Fibroblast of villous mesenchyme (primary cell): Measurements from ENCODE around the gene PAFAH1B2. TPM values are rescaled to one million over a fixed set of nuclear protein-coding genes. Genes with fewer than 3 reads are reported as not detected.
"Not testable (repeated sequence)": the region's sequence is repeated elsewhere in the genome, so short reads cannot be mapped to it uniquely, and the experiment has no call there.

Experiments
- DNase-seq: peaks from one replicate; pipeline ENCODE4 v3.0.0-alpha.2; 2010; ENCODE audit warnings: low read depth
- H3K4me3 ChIP-seq: 2 replicates; pipeline ENCODE4 v1.5.1; 2011; ENCODE audit warnings: low read depth, mild to moderate bottlenecking, low read length
- total RNA-seq: library from RNA; depleted of rRNA; stranded (reverse); fragments of >200 nt; gene quantifications from 2 replicates; pipeline ENCODE4 v1.2.3, GENCODE V29; 2012
- TF ChIP-seq, protein P1 (sequence below): IDR thresholded peaks from 2 replicates; pipeline ENCODE4 v1.5.1; 2012; ENCODE audit warnings: low read depth, mild to moderate bottlenecking, low read length; ENCODE audit not compliant: insufficient read depth

The PAFAH1B2 gene
- total RNA-seq, 1 donor = 200 TPM

DNA sequence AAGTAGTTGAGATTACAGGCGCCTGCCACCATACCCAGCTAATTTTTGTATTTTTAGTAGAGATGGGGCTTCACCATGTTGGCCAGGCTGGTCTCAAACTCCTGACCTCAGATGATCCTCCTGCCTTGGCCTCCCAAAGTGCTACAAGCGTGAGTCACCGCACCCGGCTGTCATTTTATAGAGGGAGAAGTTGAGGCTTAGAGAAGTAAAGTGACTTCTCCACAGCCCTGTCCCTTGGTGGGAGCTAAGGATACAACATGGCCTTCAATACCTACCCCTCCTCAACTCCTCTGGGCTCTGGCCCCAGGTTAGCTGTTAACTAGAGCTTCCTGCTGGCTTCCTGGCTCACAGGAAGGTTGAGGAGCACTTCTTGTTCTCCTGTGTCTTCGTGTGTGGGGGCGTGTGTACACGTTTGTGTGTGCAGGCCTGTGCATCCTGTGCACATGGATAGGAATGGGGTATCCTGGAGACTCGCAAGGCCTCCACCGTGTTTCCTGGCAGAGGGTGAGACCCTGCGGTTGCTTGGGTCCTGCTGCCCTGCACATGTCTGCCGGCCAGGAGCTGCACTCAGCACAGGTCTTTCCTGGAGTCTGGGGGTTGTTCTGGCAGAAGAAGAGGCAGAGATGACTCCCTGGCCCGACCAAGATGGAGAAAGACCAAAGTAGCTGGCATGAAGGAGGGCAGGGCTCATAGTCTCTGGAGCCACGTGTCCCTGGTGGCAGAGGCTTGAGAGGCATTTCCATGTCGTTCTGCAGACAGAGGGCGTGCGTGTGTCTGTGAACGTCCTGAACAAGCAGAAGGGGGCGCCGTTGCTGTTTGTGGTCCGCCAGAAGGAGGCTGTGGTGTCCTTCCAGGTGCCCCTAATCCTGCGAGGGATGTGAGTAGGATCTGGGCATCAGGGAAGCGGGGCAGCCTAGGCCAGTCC, 36.8 kb downstream of the PAFAH1B2 start:
- peak; percentile 82 for DNase-seq
- no peak overlapping the region for H3K4me3 ChIP-seq
- TF ChIP-seq, protein P1, sequence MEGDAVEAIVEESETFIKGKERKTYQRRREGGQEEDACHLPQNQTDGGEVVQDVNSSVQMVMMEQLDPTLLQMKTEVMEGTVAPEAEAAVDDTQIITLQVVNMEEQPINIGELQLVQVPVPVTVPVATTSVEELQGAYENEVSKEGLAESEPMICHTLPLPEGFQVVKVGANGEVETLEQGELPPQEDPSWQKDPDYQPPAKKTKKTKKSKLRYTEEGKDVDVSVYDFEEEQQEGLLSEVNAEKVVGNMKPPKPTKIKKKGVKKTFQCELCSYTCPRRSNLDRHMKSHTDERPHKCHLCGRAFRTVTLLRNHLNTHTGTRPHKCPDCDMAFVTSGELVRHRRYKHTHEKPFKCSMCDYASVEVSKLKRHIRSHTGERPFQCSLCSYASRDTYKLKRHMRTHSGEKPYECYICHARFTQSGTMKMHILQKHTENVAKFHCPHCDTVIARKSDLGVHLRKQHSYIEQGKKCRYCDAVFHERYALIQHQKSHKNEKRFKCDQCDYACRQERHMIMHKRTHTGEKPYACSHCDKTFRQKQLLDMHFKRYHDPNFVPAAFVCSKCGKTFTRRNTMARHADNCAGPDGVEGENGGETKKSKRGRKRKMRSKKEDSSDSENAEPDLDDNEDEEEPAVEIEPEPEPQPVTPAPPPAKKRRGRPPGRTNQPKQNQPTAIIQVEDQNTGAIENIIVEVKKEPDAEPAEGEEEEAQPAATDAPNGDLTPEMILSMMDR = peak; percentile 58

DNA sequence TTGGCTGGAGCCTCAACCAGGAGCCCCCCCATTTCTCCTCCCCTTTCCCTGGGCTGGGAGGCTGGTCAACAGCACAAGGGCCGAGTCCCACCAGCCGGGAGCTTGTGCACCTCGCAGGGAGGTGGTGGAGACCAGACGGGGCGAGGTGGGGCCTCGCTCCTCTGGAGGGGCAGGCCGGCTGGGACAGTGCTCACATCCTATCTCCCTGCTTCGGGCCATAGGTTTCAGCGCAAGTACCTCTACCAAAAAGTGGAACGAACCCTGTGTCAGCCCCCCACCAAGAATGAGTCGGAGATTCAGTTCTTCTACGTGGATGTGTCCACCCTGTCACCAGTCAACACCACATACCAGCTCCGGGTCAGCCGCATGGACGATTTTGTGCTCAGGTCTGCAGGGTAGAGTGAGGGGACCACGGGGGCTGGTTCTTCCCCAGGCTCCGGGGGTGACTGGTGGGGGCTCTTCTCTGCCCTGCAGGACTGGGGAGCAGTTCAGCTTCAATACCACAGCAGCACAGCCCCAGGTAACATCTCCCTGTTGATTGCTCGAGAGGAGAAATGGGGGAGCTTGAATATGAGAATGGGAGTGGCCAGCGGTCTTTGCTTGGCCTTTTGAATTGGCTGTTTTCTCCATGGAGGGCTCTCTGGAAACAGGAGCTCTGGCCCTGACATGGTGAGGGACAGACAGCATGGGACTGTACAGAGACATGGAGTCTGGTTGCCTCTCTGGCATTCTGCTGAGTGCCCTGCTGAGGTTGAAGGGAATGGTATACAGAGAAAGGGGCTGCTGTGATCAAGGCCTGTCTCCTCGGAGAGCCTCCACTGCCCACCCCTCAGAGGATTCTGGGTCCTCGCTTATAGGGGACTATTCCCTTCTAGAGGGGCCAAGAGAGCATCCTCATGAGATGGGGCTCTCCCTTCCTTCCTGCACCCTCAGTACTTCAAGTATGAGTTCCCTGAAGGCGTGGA, 37.8 kb downstream of the PAFAH1B2 start:
- no peak overlapping the region for H3K4me3 ChIP-seq
- no peak for DNase-seq
- TF ChIP-seq, protein P1 = no peak

DNA sequence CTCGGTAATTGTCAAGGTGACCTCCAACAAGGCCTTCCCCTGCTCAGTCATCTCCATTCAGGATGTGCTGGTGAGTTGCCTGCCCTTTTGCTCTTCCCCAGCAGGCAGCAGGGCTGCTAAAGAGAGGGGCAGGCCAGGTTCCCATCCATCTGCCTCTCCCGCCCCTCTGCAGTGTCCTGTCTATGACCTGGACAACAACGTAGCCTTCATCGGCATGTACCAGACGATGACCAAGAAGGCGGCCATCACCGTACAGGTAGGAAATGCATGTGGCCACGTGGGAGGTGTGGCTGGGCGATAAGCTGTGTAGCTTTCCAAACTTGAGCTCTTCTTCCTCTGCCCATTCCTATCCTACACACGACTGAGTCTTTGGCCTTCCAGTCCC, 38.5 kb downstream of the PAFAH1B2 start:
- DNase-seq = no peak

DNA sequence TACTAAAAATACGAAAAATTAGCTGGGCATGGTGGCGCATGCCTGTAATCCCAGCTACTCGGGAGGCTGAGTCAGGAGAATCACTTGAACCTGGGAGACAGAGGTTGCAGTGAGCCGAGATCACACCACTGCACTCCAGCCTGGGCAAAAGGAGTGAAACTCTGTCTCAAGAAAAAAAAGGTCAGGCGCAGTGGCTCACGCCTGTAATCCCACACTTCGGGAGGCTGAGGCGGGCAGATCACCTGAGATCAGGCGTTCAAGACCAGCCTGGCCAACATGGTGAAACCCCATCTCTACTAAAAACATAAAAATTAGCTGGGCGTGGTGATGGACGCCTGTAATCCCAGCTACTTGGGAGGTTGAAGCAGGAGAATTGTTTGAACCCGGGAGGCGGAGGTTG, 39.1 kb downstream of the PAFAH1B2 start:
- not testable (repeated sequence) for DNase-seq, H3K4me3 ChIP-seq

More for the DNA sequence above, 38.5 kb downstream of the PAFAH1B2 start:
- H3K4me3 ChIP-seq = no peak overlapping the region
- TF ChIP-seq, protein P1 = no peak

DNA sequence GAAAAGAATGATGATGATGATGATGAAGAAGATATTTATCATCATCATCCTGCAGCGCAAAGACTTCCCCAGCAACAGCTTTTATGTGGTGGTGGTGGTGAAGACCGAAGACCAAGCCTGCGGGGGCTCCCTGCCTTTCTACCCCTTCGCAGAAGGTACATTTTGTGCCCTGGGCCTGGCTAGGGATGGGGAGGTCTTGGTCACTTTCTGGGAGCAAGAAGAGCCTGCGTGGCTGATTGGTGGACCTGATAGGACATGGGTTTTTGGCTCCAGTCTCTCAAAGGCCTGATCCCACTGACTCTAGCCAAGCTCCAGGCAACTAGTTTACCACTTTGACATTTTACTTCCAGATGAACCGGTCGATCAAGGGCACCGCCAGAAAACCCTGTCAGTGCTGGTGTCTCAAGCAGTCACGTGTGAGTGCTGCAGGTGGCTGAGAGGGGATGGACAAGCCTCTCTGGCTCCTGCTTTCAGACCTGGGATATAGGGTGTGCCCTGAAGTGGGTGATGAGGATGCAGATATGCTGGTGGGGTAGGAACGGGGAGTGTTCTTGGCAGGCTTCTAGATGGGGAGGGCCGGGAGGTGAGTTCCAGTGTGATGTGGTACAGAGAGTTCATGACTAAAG, 39.8 kb downstream of the PAFAH1B2 start:
- DNase-seq = no peak
- H3K4me3 ChIP-seq = no peak overlapping the region
- TF ChIP-seq, protein P1 = no peak

DNA sequence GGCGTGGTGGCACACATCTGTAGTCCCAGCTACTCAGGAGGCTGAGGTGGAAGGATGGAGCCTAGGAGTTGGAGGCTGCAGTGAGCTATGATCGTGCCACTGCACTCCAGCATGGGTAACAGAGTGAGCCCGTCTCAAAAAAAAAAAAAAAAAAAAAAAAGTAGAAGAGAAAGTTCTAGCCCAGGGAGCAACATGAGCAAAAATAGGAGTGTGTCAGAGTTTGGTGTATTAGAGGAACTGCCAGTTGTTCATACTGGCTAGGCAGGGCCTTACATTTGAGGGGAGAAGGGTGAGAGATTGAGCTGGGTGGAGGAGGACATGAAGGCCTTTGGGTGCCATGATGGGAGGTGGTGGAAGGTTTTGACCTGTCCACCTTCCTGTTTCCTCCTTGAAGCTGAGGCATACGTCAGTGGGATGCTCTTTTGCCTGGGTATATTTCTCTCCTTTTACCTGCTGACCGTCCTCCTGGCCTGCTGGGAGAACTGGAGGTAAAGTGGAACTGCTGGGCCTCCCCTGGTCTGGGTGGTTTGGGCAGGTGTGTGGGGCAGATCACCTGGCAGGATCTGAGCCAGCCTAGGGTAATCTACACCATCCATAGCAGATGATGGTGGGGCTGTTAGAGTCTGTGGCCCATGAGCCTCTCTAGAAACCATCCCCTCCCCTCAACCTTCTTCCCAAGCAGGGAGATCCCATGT, 41.8 kb downstream of the PAFAH1B2 start:
- H3K4me3 ChIP-seq = no peak overlapping the region
- TF ChIP-seq, protein P1 = no peak
- DNase-seq = no peak
